ENCODE measurements around the gene THOC6.

Gene THOC6

GRCh38 chr16:3013491-3013951 is 10.3 kb upstream of the THOC6 start:
- in situ Hi-C loops (cut with MboI; ENCODE audit: low pct_unique_long_range_greater_than_20kb, low sequenced_read_pairs, unreplicated experiment), result no loop called here
- no peak for DNase-seq (ENCODE audit: low spot score)
- TF ChIP-seq CTCF (IDR thresholded peaks at IDR 0.05; ENCODE audit: extremely low read depth, insufficient read depth, missing control alignments), result no peak

- in situ Hi-C loops (cut with MboI; ENCODE audit: low pct_unique_long_range_greater_than_20kb, low sequenced_read_pairs, unreplicated experiment), result no loop called here
- no peak for TF ChIP-seq CTCF (IDR thresholded peaks at IDR 0.05; ENCODE audit: extremely low read depth, insufficient read depth, missing control alignments)
- no peak for DNase-seq (ENCODE audit: low spot score)
Observed at GRCh38 chr16:3013998-3014690, 9.7 kb upstream of the THOC6 start.

- no peak for DNase-seq (ENCODE audit: low spot score)
- in situ Hi-C loops (cut with MboI; ENCODE audit: low pct_unique_long_range_greater_than_20kb, low sequenced_read_pairs, unreplicated experiment), result no loop called here
- TF ChIP-seq CTCF (IDR thresholded peaks at IDR 0.05; ENCODE audit: extremely low read depth, insufficient read depth, missing control alignments), result no peak
Observed at GRCh38 chr16:3014971-3015370, 8.9 kb upstream of the THOC6 start.

GRCh38 chr16:3015865-3016521 is 7.8 kb upstream of the THOC6 start:
- no peak for TF ChIP-seq CTCF (IDR thresholded peaks at IDR 0.05; ENCODE audit: extremely low read depth, insufficient read depth, missing control alignments)
- DNase-seq (ENCODE audit: low spot score), result no peak
- in situ Hi-C loops (cut with MboI; ENCODE audit: low pct_unique_long_range_greater_than_20kb, low sequenced_read_pairs, unreplicated experiment), result no loop called here

GRCh38 chr16:3017344-3017743 is 6.5 kb upstream of the THOC6 start:
- in situ Hi-C loops (cut with MboI; ENCODE audit: low pct_unique_long_range_greater_than_20kb, low sequenced_read_pairs, unreplicated experiment), result no loop called here
- TF ChIP-seq CTCF (IDR thresholded peaks at IDR 0.05; ENCODE audit: extremely low read depth, insufficient read depth, missing control alignments), result no peak
- no peak for DNase-seq (ENCODE audit: low spot score)

- peak; percentile 47 for TF ChIP-seq CTCF (IDR thresholded peaks at IDR 0.05; ENCODE audit: extremely low read depth, insufficient read depth, missing control alignments)
- in situ Hi-C loops (cut with MboI; ENCODE audit: low pct_unique_long_range_greater_than_20kb, low sequenced_read_pairs, unreplicated experiment), result no loop called here
- peak; percentile 68 for DNase-seq (ENCODE audit: low spot score)
Observed at GRCh38 chr16:3017794-3018506, 5.9 kb upstream of the THOC6 start, which contains the start of gene CLDN6. Gene CLDN6 (minus strand): TSS chr16:3018183. CDS start chr16:3016021, 2,162 bp downstream.

All from GM13977 (cell line).